ENCODE data around the gene GNAS.

The GNAS gene

GRCh38 chr20:58853976-58854637, 1.6 kb downstream of the GNAS start:
- DNase-seq (ENCODE audit: low read depth in 2 of 2), result no peak

- no peak for DNase-seq (ENCODE audit: low read depth in 2 of 2)
These were observed 2.3 kb downstream of the GNAS start for GRCh38 chr20:58854638-58855471.

GRCh38 chr20:58855506-58856389, 3.2 kb downstream of the GNAS start:
- DNase-seq (ENCODE audit: low read depth in 2 of 2), result no peak

- DNase-seq (ENCODE audit: low read depth in 2 of 2), result no peak
These were observed 10.7 kb downstream of the GNAS start for GRCh38 chr20:58863044-58863790.

- DNase-seq (ENCODE audit: low read depth in 2 of 2), result no peak
These were observed 11.8 kb downstream of the GNAS start for GRCh38 chr20:58864346-58864745.

- no peak for DNase-seq (ENCODE audit: low read depth in 2 of 2)
These were observed 13.3 kb downstream of the GNAS start for GRCh38 chr20:58865843-58866242.

GRCh38 chr20:58867211-58867610, 14.7 kb downstream of the GNAS start:
- DNase-seq (ENCODE audit: low read depth in 2 of 2), result no peak

DNA sequence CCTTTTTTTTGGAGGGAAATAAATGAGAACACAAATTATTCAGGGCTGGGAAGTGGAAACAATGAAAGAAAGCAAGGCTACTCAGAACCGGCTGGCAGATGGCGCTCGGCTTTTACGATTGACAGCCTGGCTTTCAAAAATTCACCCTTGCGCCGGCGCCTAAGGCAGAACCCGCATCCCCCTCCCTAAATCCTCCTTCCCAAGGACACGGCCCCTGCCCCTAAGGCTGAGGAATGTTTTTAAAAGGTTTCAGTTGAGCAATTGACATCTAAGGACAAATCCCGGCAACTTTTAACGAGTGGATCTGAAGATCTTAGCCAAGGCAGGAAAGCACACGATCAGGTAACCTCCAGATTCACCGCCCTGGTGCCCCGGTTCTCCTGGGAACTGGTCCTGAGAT, 16.3 kb downstream of the GNAS start:
- DNase-seq (ENCODE audit: low read depth in 2 of 2), result no peak

- no peak for DNase-seq (ENCODE audit: low read depth in 2 of 2)
These were observed 17.2 kb downstream of the GNAS start for GRCh38 chr20:58869662-58870227.

DNA sequence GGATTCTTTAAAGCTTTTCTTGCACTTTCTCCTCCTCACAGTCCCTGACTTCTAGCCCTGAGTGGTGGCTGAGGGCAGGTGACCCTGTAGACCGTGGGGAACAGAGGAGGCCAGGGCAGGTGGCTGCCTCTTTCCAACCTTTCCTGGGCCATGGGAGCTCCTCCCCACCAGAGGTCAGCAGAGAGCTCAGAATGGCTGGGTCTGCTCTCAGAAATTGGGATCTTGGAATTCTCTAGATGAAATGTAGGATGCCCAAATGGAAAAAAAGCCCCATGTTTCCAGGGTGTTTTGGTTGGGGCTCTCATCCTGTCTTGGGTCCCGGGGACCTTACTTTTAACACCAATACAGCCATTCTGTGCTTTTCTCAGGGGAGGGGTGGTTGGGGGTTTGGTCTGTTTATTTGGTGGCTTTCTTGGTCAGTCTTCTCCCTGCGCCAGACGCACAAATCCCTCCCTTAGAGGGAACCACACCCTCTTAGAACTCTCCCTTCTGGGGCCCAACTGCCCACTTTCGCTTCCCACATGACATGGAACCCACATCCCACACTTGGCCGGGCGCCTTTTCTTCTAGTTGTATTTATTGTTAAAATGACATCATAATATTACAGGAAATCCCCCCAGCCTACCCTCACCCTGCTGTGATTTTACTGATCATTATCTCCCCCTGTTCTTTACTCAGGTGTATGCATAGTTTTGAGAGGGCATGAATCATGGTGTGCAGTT, 17.9 kb downstream of the GNAS start:
- peak in 1 of 2 experiments; percentile 31 for DNase-seq (ENCODE audit: low read depth in 2 of 2)

GRCh38 chr20:58871533-58872102, 19.1 kb downstream of the GNAS start:
- DNase-seq (ENCODE audit: low read depth in 2 of 2), result no peak

GRCh38 chr20:58874469-58874868, 22.0 kb downstream of the GNAS start:
- DNase-seq (ENCODE audit: low read depth in 2 of 2), result no peak

DNA sequence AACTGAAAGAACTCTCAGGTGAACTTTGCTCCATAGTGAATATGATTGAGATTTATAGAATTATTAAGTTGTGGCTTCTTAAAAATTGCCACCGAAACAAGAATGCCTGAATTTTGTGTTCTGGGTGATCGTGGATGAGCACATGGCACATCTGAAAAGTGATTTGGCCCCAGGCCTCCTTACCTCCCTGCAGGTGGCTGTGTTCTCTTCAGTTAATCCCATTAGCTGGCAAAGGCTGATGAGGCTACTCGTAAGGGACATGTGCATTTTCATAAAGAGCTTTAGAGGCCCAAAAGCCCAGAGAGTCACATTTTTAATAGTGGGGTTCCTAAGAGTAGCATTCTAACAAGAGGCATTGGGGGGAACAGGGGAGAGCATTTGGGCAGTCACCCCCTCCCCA, 22.6 kb downstream of the GNAS start:
- DNase-seq (ENCODE audit: low read depth in 2 of 2), result no peak

- no peak for DNase-seq (ENCODE audit: low read depth in 2 of 2)
These were observed 23.1 kb downstream of the GNAS start for GRCh38 chr20:58875541-58876134.

DNA sequence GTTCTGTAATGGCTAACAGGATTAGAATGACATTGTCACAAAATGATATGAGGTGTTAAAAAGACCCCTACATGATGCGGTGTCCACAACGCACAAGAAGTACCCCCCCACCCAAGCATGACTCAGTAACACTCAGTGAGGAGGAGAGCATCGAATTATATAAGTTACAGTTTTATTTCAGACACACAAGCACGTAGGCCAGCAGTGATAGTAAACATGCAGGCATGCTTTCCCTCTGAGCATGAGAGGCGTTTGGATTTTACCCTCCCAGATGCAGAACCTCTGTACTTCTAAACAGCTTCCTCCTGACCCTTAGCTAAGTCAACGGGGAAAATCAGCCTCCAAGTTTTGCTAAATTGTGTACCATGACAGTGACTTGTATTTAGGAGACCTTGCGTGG, 23.9 kb downstream of the GNAS start:
- no peak for DNase-seq (ENCODE audit: low read depth in 2 of 2)

- DNase-seq (ENCODE audit: low read depth in 2 of 2), result no peak
These were observed 24.8 kb downstream of the GNAS start for GRCh38 chr20:58877050-58877975.

DNA sequence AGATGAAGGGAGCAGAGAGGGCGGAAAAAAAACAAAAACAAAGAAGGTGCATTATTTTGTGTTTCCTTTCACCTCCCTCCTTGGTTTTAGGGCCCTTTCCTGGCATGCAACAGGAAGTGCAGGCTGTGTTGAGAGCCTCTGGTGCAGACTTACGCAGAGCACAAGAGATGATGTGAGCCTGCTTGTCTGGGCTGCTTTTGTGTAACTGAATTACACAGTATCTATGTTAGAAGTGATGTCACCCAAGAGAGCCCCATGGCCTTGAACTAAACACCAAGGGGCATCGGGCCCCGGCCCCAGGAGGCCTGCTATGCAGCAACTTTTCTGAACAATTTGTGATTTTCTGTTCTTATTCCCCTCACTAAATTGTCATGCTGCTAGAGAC, 25.5 kb downstream of the GNAS start:
- no peak for DNase-seq (ENCODE audit: low read depth in 2 of 2)

GRCh38 chr20:58878399-58878798, 25.9 kb downstream of the GNAS start:
- no peak for DNase-seq (ENCODE audit: low read depth in 2 of 2)

- no peak for DNase-seq (ENCODE audit: low read depth in 2 of 2)
These were observed 27.9 kb downstream of the GNAS start for GRCh38 chr20:58880441-58880840.

Data from fibroblast of skin of left quadriceps (primary cell).